ENCODE results near the gene ADRA2C.

- TF ChIP-seq TEAD4 (IDR thresholded peaks at IDR 0.05) = no peak
- TF ChIP-seq YY1 (IDR thresholded peaks at IDR 0.05; ENCODE audit: low read depth) = no peak
- TF ChIP-seq EGR1 (IDR thresholded peaks at IDR 0.05) = no peak
- no peak for TF ChIP-seq NFIC (IDR thresholded peaks at IDR 0.05)
These were observed 51.1 kb downstream of the ADRA2C start for GRCh38 chr4:3816983-3817960.
